Inflammatory macrophage (primary cell): ENCODE data around the gene SNN.

Experiments
- DNase-seq, 2 donors: peaks; one replicate each; pipeline ENCODE4 v3.0.0-alpha.2; 2020 to 2022

SNN gene

DNA sequence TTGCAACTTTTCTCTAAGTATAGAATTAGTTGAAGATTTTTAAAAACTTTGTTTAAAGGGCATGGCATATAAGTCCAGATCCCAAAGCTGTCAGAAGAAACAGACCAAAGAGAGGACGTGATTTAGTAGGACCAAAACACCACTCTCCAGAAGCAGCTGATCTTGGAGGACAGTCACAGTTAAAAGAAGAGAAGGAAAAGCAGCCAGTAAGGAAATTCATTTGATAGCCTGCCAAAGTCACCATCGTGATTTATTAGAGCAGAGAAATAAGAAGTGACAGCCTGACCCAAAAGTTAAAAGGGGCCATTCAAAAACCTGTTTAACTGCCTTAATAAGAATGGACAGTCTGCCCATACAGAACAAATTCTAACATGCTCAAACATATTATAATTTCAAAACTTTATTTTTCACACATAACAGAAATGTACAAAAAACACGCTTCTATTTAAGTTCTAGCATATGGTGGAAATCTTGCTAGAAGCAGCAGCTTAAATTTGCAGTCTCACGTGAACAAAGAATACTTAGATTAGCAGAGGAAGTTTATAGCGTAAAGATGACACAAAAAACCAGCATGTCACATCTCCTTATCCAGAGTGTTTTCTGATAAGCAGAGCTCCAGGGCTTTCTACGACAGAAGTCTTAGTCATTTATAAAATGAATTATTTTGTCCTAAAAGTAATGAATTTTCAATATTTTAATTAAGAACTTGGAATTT is 37.2 kb downstream of the SNN start:
- no peak for DNase-seq

DNA sequence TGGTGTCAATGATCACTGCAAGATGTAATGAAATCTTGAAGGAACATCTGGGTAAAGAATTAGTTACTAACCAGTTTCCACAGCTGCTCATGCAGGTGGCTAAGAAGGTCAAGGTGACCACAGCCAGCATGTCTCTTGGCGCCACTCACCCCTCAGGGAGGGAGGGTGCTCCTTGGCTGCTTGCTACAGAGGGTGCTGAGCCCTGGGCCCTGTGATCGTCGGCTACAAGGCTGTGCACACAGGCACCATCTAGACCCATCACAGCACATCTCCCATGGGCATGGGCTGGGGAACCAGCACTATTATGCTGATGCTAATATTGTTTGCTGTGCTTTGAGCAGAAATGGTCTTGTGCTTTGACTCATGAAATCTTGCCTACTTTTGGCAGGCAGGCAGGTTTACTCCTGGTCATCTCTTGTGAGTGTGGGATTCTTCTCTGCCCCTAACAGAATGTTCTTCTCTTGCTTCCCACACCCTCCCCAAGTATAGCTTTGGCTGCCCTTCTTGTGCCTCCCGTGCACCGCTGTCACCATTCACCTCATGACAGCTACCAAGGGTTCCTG is 38.0 kb downstream of the SNN start:
- DNase-seq = no peak

DNA sequence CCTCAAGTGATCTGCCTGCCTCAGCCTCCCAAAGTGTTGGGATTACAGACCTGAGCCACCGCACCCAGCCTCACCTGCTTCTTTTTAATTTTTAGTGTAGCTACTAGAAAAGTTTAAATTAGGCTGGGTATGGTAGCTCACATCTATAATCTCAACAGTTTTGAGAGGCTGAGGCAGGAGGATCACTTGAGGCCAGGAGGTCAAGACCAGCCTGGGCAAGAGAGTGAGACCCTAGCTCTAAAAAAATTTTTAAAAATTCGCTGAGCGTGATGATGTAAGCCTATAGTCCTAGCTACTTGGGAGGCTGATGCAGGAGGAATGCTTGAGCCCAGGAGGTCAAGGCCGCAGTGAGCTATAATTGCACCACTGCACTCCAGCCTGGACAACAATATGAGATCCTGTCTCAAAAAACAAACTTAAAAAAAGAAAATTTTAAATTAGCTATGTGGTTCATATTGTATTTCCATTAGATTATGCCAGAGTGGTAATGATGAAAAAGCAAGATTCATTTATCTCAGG is 39.5 kb downstream of the SNN start:
- no peak for DNase-seq

DNA sequence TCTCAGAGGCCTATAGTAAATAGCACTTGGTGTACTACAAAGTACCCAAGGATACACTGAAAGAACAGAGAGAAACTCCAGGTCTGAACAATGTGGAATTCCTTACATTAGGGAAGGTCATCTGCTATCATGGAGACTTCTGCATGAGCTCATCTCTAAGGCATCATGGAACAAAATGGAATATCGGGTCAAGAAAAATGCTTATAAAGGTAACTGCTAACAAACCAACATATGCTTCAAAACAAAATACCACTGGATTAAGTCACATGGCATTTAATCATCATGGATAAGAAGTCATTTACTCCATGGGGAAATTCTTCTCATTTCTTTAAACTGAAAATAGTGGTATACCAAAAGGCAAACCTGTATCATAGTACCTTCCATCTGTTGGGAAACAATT is 40.2 kb downstream of the SNN start:
- no peak for DNase-seq

DNA sequence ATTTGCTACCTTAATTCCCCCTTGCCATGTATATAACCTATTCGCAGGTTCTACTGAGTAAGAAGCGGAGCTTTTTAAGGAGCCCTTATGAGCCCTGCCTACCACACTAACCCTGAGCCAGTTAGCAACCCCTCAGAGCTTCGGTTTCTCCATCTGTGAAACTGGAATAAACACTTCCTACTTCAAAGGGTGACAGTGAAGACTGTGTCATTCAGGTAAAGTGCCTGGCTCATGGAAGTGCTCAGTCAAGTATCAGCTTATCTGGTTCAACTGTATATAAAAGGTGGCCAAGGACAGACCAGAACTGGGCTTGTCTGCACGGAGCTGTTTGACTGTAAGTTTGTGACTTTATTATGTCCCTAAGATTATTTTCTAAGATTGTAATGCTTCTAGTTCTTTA is 43.4 kb downstream of the SNN start:
- DNase-seq = no peak

DNA sequence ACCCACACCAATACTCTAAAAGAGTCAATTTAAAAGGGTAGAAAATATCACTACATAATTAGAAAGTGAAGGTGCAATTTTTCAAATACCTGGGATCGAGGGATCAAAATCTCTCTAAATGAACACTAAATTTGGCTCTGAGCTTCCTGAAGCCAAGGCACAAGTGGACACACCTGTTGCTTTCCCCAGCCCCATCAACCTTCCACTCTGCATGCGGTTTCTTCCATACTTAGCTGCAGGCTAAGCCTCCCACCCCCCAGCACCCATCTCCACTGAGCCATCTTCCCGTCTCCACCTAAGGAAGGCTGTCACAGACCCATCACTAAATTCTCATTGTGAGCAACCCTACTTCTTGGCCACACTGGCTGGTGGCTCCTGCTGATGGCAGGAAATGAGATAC is 43.9 kb downstream of the SNN start:
- no peak for DNase-seq

DNA sequence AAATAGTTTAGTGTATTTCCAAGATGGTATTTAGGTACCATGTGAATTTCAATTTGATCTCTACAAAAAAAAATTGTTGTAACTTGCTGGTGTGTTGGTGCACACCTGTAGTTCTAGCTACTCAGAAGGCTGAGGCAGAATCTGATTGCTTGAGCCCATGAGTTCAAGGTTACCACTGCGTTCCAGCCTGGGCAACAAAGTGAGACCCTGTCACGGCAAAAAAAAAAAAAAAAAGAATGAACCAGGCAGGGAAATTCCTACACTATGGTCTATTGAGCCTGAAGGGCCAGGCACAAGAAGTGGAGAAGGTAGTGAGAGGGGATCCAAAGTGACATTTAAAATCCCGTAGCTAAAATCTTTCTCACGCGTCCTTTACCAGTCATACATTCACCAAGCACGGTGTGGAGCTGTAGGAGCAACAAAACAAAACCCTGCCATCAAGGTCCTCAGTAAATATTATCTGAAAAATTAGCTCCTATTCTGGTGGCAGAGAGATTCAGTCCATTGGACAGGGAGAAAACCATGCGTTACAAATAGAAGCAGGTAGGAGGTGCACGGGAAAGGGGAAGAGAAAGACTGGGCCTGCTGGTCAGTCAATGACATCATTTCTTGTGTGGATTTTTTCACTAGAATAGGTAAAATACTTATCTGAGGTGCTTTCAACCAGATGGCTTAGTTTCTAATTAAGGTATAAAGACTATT is 47.1 kb downstream of the SNN start:
- no peak for DNase-seq

DNA sequence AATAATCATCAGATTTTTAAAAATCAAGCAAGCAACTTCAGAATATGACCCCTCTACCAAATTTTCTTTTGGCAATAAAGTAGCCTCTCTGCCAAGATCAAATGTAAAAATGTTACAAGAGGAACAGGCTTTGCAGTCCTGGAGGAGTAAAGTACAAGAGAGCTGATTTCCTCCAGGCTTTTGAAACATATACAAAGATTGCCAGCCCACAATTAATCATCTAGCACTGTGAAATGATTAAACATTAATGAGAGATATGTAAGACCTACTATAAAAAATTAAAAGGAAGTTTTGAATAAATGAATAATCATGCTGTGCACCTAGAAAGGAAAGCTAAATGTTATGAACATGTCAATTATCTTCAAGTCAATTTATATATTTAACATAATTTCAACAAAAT is 48.1 kb downstream of the SNN start:
- DNase-seq = no peak

DNA sequence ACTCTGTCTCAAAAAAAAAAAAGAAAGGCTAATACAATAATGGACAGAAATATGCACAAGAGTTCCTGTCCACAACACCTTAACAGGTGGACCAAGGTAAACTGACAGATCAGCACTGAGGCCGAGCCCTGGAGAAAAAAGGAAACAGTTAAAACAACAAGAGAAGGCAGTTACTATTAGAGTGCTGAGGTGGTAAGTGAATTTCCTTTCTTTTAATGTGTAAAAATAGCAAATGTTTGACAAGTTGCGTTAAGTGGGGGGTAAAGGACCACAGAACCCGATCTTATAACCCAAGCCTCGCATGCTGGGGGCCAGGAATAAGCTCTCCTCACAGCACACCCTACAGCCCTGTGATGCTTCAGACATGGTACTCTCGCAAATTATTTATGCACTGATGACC is 49.6 kb downstream of the SNN start:
- DNase-seq = no peak

DNA sequence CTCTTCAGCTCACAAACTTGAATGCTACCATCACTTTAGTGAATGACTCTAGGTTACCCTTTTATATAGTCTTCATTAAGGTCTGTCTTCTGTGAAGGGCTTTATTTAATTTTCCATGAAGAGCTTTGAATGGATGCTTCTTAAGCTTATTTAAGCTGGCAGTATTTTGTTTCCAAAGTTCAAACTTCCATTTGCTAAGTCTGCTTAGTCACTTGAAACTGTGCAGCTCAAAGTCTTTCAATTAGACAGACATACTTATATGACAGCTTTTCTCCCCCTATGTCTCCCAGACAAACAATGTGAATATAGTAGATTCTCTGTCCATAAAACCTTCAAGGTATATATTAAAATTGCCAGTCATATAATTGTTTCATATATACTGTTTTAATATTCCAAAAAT is 50.9 kb downstream of the SNN start:
- DNase-seq = no peak

DNA sequence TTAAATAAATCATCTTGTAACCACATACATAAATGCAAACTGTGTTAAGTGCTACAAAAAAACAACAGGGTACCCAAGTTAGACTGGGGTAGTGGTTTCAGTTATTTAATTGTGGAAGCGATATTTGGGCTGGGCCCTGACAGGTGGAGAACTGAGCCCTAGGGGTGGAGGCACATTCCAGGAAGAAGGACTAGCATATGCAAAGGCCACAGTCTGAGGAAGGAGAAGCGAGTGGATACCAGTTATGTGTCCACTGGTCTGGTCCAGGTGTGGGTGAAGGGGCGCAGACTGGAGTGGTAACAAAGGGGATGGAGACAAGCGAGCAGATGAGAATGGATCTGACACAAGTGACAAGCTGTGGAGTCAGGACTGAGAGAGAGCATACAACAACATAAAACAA is 51.5 kb downstream of the SNN start:
- no peak for DNase-seq

DNA sequence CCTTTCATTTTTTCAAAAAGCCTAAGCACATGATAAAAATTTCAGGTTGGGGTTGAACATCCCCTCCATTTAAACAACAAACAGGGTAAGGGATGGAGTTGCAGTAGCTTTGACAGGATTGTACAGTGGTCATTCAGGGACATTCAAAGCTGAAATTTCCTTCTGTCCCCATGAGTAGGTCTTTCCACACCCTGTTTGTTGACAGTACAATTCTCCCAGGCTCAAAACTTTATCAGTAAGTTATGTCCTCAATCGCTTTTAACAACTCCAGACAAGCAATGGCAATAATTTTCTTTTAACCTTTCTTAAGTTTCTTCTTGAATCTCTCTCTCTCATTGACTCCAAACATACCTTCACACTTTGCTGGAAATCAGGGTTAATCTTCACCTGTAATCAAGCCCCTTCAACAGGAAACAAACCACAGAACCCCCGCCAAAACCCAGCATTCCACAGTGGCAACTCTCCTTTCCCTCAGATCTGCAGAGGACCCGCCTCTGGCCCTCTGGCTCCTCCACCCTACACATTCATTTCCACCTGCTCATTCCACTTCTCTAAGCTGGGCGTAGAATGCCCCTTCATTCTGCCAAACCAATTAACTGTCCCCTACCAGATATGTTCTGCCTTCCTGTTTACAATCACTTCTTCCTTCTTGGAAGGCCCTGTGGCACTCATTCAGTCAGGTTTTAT is 53.7 kb downstream of the SNN start:
- no peak for DNase-seq

DNA sequence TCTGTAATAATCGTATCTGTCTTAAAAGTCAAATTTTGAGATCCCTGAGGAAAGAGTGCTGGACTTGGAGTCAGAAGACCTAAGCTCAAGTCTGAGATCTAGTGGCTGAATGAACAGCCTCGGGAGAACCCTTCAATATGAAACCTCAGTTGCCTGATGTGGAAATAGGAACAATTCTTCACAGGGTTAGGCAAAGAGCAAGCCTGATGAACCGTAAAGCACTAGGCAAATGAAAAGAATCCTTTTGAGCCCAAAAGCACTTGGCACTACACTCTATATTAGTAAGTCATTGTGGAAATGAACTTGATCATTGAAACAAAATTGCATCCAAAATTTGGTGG is 54.2 kb downstream of the SNN start:
- no peak for DNase-seq

DNA sequence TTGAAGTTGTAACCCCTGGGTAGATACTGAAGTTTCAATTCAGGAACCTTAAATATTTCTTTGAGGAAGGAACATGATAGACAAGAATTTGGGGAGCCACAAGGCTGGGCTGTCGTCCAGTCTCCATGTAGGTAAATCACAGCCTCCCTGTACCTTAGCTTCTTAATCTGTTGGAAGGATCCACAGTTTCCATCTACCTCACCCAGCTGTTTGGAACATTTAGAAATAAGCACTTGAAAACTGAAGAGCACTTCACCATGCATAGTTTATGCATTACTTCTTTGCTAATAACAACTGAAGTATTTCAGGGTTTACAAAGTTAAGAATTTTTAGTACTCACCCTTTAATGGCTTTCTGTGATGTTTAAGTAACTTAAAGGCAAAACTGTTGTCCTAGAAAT is 57.2 kb downstream of the SNN start:
- DNase-seq = no peak

DNA sequence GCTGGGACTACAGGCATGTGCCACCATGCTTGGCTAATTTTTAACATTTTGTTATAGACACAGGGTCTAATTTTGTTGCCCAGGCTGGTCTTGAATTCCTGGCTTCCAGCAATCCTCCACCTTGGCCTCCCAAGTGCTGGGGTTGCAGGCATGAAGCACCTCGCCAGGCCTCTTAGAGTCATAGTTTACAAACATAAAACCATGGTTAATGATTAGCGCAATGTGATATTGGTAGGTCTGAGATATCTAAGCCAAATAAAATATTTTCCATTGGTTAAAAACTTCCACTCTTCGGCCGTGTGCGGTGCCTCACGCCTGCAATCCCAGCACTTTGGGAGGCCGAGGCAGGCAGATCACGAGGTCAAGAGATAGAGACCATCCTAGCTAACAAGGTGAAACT is 57.8 kb downstream of the SNN start:
- DNase-seq = no peak

DNA sequence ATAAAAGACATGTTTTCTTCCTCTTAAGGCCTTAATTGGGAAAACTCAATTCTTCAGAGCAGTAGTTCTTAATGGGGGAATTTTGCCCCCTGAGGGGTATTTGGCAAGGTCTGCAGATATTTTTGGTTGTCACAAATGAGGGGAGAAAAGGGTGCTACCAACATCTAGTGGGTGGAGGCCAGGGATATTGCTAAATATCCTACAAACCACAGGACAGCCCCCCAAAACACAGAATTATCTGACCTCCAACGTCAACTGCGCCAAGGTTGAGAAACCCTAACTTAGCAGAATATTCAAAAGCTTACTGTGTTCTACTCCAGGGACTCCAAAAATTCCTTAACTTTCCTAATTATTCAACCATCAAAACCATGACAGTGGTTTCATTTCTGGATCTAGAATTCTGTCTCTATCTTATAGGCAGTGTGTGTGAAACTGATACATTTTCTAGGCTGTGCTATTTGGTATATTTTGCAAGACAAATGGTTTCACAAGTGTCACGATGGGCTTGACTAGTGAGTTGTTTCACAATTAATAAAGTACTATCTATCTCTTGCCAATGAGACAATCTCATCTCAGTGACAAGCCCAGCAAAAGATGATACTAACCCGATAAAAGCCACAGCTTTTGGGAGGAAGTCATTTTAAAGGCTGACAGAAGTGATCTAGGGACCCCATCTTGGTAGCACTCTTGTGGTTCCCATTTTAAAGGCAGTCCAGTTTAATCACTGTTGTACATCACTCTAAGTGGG is 59.7 kb downstream of the SNN start:
- DNase-seq = peak; percentile 86 to 94
